SK-MEL-5 (cell line): ENCODE measurements around the gene SLC16A13. TPM values are rescaled to one million over a fixed set of nuclear protein-coding genes. Genes with fewer than 3 reads are reported as not detected.
"Not testable (repeated sequence)": the region's sequence is repeated elsewhere in the genome, so short reads cannot be mapped to it uniquely, and the experiment has no call there.

ENCODE experiments used
- DNase-seq: peaks from one replicate; pipeline ENCODE4 v3.0.0-alpha.2; 2016; ENCODE audit warnings: low read depth, low spot score
- in situ Hi-C: cut with HindIII; loops from 2 replicates; pipeline ENCODE4 v1.10.0; 2016; ENCODE audit warnings: low sequenced_read_pairs, high pct_unique_total_duplicates, low pct_unique_long_range_greater_than_20kb
- polyA plus RNA-seq, 2 experiments: library from polyadenylated mRNA; depleted of rRNA; stranded (reverse); fragments of >200 nt; gene quantifications; 2 replicates each; pipeline ENCODE4 v1.2.3, GENCODE V29; 2015
- total RNA-seq: library from RNA; depleted of rRNA; stranded (reverse); fragments of >200 nt; shearing (Covaris generic); gene quantifications from 2 replicates; pipeline ENCODE4 v1.2.3, GENCODE V29; 2014; rRNA removed

Gene SLC16A13, protein sequence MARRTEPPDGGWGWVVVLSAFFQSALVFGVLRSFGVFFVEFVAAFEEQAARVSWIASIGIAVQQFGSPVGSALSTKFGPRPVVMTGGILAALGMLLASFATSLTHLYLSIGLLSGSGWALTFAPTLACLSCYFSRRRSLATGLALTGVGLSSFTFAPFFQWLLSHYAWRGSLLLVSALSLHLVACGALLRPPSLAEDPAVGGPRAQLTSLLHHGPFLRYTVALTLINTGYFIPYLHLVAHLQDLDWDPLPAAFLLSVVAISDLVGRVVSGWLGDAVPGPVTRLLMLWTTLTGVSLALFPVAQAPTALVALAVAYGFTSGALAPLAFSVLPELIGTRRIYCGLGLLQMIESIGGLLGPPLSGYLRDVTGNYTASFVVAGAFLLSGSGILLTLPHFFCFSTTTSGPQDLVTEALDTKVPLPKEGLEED
- total RNA-seq, result 0.61 and 0.64 TPM in 2 replicates
- polyA plus RNA-seq (2015; cell fraction: cytosol; rRNA removed), result 3.5 and 5.3 TPM in 2 replicates
- polyA plus RNA-seq (2015; cell fraction: nucleus; rRNA removed), result 2.7 and 4.9 TPM in 2 replicates

DNA sequence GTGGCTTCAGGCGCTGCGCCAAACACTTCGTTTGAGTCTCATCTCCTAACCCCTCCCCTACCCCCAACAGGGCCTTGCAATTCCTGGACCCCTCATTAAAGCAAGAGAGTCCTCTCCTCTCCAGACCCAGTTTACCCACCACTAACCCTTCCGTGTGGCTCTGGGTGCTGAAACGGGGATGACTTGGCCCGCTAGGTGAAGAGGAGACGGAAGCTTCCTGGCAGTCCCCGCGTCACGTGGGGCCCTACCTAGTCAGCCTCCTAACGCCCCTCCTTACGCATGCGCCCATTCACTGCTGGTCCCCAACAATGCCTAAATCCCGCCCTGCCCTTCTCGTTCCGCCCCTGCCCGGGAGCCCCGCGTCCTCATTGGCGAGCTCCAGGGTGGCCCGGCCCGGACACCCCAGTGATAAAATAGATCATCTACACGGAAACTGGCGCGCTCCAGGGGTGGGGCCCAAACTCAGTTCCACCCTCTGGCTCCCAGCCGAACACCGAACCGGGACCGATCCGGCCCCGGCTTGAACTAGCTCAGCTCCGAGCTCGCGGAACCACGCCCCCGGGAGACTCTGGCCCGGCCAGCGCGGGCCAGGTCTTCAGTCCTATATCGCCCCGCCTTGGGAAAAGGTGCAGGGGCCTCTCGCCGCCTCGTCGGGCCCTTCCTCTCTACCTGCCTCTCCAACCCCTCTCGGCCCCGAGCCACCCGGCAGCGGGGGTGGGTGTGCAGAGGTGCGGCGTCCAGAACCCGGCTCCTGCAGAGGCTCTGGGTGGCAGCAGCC lies at the start of gene SLC16A13:
TSS of gene SLC16A13 (plus strand) at position 425 of the 778 bp plus-strand sequence. CDS start 368 bp downstream, outside the sequence.
- peak; percentile 95 for DNase-seq
- in situ Hi-C loops, result no loop called here

DNA sequence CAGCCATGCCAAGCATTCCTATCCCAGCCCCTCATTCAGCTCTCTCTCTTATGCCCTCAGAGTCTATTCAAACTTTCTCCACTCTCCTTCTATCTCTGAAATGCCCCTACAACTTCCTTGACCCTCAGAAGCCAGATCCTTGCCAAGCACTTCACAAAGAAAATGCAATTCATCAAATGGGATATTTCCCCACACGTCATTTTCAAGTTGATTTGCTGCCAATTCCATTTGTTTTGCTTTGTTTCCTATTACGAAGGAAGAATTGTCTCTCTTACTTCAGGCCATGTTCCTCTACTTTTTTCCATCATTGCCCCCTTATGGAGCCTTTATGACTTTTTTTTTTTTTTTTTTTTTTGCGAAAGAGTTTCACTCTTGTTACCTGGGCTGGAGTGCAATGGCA lies 49.1 kb upstream of the SLC16A13 start:
- in situ Hi-C loops, result no loop called here

DNA sequence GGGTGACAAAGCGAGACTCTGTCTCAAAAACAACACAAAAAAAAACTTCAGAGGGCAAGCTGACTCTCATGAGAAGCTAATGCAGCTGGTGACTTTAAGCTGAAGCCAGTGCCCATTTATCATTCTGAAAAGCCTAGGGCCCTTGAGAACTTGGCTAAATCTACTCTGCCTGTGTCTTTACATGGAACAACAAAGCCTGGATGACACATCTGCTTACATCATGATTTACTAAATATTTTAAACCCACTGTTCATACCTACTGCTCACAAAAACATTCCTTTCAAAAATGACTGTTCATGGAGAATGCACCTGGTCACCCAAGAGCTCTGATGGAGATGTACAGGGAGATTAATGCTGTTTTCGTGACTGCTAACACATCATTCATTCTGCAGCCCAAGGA lies 46.0 kb upstream of the SLC16A13 start:
- in situ Hi-C loops, result no loop called here
- no peak for DNase-seq

More for the DNA sequence above, 49.1 kb upstream of the SLC16A13 start:
- no peak for DNase-seq

DNA sequence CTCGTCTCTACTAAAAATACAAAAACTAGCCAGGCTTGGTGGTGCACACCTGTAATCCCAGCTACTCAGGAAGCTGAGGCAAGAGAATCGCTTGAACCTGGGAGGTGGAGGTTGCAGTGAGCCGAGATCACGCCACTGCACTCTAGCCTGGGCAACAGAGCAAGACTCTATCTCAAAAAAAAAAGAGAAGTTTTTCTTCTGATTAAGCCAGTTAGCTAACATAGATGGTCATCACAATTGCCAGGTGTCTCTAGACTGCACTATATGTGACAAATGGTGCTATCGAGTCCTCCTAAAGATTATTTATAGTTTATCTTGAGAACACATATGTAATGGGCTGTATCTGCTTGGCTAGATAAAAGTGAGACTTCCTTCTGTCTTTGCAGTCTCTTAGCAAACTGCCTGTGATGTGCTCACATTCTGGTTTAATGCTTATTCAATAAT lies 42.2 kb upstream of the SLC16A13 start:
- DNase-seq, in situ Hi-C loops: not testable (repeated sequence)

DNA sequence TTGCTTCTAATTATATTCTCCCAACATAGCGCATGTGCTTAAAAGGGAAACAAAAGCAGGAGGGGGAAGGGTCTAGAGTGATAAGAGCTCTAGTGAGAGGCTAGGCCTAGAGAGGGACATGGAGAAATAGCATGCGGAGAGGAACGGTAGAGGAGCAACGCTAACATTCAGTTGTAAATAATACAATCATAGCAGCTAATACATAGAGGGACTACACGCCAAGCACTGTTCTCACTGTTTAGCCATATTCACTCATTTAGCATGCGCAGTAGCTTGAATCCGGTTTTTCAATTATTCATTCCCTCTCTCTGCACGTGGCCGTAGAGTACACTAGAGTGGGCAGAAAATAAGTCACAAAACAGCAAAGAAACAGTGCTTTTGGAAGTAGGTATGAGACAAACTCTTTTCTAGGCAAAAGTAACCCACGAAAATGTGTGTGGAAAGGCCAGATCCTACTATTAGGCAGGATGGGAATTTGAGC lies 41.7 kb upstream of the SLC16A13 start:
- in situ Hi-C loops, result no loop called here
- no peak for DNase-seq

DNA sequence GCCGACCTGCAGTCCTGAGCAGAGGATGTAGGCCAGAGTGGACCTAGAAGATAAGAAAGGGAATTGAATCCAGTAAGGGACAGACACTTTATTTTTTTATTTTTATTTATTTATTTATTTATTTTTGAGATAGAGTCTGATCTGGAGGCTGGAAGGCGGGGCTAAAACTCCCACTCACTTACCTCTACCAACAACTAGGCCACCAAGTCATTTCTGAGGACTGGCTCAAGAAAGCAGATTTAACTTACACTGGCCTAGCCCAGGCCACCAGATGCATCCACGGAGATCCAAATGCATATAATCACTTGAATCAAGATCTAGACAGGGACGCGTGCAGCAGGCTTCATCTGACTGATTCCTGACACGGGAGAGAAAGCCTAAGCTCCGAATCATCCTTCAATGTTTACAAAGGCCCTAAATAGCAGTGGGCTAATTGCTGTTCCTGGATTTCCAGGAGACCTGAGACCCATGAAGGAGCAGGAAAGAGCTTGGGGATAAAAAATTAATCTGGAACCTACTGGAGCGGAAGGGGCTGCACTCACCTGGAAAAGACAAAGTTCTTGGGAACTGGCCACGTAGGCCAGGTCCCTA lies 41.1 kb upstream of the SLC16A13 start:
- no peak for DNase-seq
- in situ Hi-C loops, result no loop called here

DNA sequence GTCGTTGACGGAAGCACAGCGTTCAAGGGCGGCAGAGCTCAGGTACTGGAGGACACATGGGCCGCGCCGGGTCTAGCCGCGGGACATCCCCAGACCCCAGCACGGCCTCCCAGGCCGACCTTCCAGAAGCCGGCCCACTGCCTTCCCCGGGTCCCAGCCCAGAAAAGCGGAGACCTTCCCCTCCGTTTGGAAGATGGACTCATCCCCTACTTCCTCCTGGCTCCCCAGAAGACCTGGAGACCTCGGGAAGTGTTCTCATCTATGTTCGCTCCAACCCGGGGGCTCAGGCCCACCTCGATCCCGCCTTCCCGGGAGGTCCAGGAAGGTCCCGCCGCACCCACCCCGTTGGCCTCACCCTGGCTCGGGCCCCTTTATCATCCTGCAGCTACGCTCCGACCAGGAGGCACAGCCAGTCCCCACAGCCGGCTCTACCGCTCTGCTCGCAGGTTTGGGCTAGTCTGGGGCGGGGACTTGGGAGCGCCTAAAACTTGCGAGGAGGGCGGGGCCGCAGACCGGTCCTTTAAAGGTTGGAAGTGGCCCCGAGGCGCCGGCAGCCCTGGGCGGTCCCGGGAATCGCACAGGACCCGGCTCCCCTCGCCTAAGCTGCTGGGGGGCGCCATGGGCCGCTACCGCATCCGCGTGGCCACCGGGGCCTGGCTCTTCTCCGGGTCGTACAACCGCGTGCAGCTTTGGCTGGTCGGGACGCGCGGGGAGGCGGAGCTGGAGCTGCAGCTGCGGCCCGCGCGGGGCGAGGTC lies 40.1 kb upstream of the SLC16A13 start, which contains the start of gene ALOX12:
TSS of gene ALOX12 (plus strand) at position 550 of the 756 bp plus-strand sequence. CDS start at position 619, 69 bp downstream.
- DNase-seq, result no peak
- in situ Hi-C loops, result no loop called here

DNA sequence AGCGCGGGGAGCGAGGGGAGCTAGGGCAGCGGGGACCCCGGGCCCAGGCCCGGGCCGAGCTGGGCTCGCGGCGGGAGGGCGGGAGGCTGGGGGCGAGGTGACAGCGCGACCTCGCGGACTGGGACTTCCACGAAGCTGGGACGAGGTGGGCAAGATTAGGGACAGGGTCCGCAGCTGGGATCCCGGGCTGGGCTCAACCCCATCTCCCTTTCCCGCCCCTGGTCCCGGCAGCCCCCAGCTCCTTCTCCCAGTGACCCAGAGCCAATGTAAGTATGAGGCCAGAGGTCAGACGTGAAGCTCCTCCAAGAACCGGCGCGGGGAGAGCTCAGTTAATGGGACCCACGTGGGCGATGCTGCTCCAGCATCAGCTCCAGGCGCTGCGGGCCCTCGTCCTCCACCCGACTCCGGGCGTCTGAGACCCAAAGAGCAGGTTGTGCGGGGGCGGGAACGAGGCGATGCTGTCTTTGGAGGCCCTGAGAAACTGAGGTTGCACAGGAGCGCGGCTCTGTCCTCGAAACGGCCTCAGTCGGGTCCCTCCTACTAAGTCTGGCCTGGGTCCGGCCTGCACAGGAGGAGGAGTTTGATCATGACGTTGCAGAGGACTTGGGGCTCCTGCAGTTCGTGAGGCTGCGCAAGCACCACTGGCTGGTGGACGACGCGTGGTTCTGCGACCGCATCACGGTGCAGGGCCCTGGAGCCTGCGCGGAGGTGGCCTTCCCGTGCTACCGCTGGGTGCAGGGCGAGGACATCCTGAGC lies 39.4 kb upstream of the SLC16A13 start:
- in situ Hi-C loops, result no loop called here
- DNase-seq, result no peak

DNA sequence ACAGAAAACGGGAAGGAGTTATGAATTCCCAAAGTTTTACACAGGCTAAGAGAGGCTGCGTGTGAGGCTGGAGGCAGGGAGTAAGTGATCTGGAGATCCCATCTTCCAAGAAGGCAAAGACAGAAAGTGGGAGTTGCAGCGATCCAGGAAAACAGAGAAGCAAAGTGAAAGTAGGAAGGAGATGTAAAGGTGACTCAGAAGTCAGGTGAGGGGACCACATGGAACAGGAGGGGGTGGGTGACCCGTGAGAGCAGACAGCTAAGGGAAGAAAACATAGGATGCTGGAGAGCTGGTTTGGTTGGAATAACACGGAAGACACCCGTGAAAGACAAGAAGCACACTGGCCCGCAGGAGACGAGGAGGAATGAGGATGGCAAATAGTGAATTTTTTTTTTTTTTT lies 38.6 kb upstream of the SLC16A13 start:
- no peak for DNase-seq
- in situ Hi-C loops, result no loop called here

DNA sequence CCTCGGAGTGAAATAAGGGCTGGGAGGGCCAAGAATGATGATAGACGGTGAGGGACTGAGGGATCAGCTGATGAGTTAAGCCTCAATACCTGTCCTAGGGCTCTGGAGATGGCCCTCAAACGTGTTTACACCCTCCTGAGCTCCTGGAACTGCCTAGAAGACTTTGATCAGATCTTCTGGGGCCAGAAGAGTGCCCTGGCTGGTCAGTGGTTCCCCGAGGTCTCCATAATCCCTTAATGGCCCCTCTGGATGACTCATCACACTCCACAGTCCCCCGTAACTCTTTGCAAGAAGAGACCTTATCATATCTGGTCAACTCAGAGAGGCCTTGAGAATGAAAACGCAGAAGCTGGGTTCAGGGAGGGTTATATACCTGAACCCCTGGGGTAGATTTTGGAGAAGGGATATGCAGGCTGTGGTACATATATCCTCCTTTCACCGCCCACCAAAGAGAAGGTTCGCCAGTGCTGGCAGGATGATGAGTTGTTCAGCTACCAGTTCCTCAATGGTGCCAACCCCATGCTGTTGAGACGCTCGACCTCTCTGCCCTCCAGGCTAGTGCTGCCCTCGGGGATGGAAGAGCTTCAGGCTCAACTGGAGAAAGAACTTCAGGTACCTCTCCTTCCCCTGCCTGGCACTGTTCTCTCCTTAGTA lies 36.8 kb upstream of the SLC16A13 start:
- no peak for DNase-seq
- in situ Hi-C loops, result no loop called here

DNA sequence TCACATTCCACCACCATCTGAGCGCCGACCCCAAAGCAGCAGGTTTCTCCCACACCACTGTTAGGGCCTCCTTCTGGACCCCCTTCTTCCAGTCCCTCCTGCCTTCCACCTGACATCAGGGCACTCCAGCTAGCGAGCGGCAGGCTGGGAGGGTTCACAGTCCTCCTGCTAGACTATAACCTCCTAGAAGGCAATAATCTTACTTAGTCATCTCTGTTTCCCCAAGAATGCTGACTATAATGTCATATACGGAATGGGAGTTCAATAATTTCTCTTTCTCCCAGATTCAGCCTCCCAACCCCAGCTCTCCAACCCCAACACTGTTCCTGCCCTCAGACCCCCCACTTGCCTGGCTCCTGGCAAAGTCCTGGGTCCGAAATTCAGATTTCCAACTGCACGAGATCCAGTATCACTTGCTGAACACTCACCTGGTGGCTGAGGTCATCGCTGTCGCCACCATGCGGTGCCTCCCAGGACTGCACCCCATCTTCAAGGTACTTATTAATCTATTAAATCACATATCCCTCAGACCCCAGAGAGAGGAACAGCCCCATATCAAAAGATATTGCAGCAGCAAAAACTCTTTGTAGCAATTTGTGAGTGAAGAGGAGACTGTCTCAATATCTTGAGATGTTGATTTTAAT lies 34.4 kb upstream of the SLC16A13 start:
- DNase-seq, result peak; percentile 49
- in situ Hi-C loops, result no loop called here

DNA sequence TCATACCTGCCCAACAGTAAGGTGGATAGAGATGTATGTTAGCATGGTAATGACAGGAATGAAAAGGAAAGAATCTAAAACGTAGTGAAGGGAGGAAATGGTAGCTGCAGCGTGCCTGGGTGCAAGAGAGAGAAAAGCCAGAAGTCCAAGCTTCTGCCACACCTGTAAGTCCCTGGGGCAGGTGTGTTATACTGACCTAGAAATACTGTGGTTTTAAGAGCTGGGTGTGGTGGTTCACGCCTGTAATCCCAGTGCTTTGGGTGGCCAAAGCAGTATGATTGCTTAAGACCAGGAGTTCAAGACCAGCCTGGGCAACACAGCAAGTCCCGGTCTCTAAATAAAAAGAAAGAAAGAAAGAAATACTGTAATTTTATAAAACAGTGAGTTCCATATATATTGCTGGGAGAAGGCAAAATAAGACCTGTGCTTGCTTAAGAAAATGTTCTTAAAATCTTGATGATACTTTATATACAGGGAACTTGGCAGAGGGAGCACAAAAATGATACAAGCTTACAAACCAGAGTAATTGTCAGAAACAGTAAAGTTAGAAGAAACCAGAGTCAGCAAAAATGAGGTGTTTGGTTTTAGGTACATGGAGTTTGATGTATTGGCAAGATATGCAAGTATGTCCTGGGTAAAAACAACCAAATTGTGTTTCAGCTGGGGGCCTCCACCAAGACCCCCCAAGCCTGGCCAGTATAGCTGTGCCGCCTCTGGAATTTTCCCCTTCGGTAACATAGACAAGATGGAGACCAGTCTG lies 33.3 kb upstream of the SLC16A13 start:
- in situ Hi-C loops, result no loop called here
- DNase-seq, result no peak

DNA sequence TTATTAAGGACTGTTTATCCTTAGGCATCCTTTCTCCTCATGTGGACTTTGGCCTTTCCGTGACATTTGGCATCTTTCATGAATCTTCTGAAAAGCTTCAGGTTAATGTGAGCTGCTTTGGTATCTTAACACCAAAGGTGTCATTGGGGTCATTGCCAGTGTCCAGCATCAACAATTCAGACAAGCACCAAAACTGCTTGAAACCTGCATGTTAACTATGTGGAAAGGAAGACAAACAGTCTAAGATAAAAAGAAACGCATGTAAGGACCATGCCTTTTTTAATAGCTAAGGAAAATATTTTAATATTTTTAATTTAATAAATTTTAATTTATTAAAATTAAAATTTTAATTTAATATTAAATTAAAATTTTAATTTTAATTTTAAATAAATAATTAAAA lies 32.1 kb upstream of the SLC16A13 start:
- DNase-seq, result no peak
- in situ Hi-C loops, result no loop called here

DNA sequence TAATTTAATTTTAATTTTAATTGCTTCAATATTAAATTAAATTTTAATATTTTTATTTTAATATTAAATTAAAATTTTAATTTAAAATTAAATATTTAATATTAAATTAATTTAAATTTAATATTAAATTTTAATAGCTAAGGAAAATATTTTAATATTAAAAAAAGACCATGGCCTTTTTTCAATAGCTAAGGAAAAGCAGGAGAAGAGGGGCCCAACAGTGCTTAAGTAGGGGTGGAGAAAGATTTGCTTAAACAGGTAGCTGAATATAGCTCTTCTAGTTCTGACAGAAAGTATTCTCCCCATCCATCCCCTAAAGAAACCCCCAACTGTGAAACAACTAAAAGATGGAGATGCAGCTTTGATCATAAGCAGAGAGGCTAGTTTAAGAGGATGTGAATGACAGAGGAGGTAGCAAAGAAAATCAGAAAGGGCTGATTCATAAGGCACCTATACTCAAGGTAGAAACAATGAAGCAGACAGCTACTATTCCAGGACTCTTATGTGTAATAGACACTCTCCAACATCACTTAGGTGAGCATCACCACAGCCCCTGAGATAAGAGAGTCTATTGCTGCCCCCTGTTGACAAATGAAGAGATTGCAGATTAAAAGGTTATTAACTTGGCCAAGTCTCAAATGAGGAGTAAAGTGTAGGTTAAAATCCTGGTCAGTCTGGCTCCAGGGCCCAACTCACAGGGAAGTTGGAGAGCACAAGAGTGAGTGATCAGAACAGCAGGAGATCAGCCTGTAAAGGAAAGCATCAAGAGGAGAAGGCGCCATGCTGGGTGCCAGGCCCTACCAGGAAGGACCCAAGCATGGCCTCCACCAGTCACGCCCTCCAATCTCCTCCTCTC lies 31.2 kb upstream of the SLC16A13 start:
- peak; percentile 88 for DNase-seq
- in situ Hi-C loops, result no loop called here
